Retinal pigment epithelial cell (primary cell): Measurements from ENCODE around the gene INHA.
A peak's percentile ranks its signal among the peaks of the same experiment; 100 is the strongest.

Experiments
- DNase-seq: peaks from one replicate; pipeline ENCODE4 v3.0.0-alpha.2; 2010; ENCODE audit warnings: low read depth
- H3K4me3 ChIP-seq: 2 replicates; pipeline ENCODE4 v1.5.1; 2011; ENCODE audit warnings: mild to moderate bottlenecking, low read length, control low read depth, moderate library complexity
- TF ChIP-seq, protein P1 (sequence below): conservative IDR thresholded peaks from 2 replicates; pipeline ENCODE4 v1.5.1; 2011; ENCODE audit warnings: low read depth, low read length, control low read depth, inconsistent platforms

The INHA gene

DNA sequence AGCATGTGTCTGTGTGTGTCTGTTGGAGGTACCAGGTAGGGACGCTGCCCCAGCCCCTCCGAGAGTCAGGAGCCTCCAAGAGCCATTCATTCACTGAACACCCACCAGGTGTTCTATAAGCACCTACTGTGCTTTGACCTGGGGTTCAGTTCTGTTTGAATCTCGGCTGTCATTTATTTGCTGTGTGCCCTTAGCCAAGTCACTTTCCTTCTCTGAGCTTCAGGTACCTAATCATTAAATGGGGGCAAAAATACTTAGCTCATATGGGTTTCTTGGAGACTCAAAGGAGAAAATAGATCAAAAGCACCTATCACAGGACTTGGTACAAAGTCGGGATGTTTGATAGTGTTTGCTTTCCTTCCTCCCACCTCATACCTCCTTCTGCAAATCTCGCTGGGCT, 44.6 kb upstream of the INHA start:
- no peak for DNase-seq
- no peak overlapping the region for H3K4me3 ChIP-seq
- TF ChIP-seq, protein P1, sequence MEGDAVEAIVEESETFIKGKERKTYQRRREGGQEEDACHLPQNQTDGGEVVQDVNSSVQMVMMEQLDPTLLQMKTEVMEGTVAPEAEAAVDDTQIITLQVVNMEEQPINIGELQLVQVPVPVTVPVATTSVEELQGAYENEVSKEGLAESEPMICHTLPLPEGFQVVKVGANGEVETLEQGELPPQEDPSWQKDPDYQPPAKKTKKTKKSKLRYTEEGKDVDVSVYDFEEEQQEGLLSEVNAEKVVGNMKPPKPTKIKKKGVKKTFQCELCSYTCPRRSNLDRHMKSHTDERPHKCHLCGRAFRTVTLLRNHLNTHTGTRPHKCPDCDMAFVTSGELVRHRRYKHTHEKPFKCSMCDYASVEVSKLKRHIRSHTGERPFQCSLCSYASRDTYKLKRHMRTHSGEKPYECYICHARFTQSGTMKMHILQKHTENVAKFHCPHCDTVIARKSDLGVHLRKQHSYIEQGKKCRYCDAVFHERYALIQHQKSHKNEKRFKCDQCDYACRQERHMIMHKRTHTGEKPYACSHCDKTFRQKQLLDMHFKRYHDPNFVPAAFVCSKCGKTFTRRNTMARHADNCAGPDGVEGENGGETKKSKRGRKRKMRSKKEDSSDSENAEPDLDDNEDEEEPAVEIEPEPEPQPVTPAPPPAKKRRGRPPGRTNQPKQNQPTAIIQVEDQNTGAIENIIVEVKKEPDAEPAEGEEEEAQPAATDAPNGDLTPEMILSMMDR: no peak

GRCh38 chr2:219530048-219530963, 41.8 kb upstream of the INHA start:
- no peak for DNase-seq
- TF ChIP-seq, protein P1: peak; percentile 94
- H3K4me3 ChIP-seq: peak overlapping the region; percentile 18

- H3K4me3 ChIP-seq: no peak overlapping the region
- DNase-seq: no peak
- TF ChIP-seq, protein P1: no peak
These were observed 40.3 kb upstream of the INHA start for GRCh38 chr2:219531639-219532377.

DNA sequence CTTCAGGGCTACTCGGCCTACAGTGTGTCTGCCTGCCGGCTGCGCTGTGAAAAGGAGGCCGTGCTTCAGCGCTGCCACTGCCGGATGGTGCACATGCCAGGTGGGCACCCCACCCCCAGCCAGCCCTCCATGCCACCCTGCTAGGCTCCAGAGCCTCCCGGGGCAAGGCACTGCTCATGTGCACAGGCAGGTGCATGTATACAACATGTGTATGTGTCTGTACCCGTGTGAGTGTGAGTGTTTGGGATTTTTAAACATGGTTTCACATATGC, 39.8 kb upstream of the INHA start:
- TF ChIP-seq, protein P1: no peak
- no peak overlapping the region for H3K4me3 ChIP-seq
- DNase-seq: no peak

GRCh38 chr2:219533930-219534661, 38.0 kb upstream of the INHA start:
- no peak overlapping the region for H3K4me3 ChIP-seq
- TF ChIP-seq, protein P1: no peak

DNA sequence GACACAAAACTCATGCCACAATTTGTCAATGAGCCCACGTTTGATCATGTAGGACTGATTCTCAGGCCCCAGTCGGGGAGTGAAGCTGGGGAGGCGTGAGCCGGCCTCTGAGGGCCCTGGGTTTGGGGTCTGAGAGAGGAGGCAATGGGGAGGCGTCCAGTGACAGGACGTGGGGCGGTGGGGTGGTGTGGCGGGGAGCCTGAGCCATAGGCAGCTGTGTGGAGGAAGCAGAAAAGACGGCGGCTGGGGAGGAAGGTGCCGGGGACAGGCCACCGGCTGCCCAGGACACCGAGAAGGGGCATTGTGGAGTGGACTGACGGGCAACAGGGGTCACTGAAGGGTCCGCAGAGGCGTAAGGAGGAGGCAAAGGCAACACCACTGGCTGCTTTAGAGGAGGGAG, 35.7 kb upstream of the INHA start:
- TF ChIP-seq, protein P1: no peak
- H3K4me3 ChIP-seq: no peak overlapping the region
- no peak for DNase-seq

More at GRCh38 chr2:219533930-219534661, 38.0 kb upstream of the INHA start:
- no peak for DNase-seq
